GM12878 (cell line): Measurements from ENCODE around the gene AVEN. TPM values are rescaled to one million over a fixed set of nuclear protein-coding genes. Genes with fewer than 3 reads are reported as not detected.

Source experiments
- ATAC-seq: fragments of 200-7000 bp; cut with Tn5 transposase; 3 replicates; pipeline ENCODE4 v1.9.1; 2020; ENCODE audit warnings: mild to moderate bottlenecking, moderate library complexity
- BruUV-seq: library from RNA; stranded (reverse); fragments of 400-500 nt; replicated peaks from 2 replicates; lab custom pipeline; 2021; lab: Mats Ljungman, UMichigan
- CTCF ChIA-PET: fragments of 300-600 bp; sonication (Branson Sonifier 250); formaldehyde crosslinking; extraction: SDS; loops from one replicate; lab custom pipeline; 2021; ENCODE audit warnings: inconsistent platforms; lab: Yijun Ruan, JAX
- POLR2A ChIA-PET: fragments of 350-600 bp; formaldehyde crosslinking; extraction: SDS; loops from one replicate; lab custom pipeline; 2021; ENCODE audit warnings: inconsistent platforms; lab: Charles Lee
- RAD21 ChIA-PET: fragments of 300-600 bp; sonication (Branson Sonifier 250); formaldehyde crosslinking; loops from one replicate; lab custom pipeline; 2023; ENCODE audit warnings: antibody characterized with exemption; ENCODE audit not compliant: unreplicated experiment; lab: Charles Lee
- SMC1A ChIA-PET: fragments of 300-600 bp; sonication (Branson Sonifier 250); formaldehyde crosslinking; loops from one replicate; lab custom pipeline; 2023; ENCODE audit not compliant: unreplicated experiment, uncharacterized antibody; lab: Charles Lee
- DNase-seq: peaks from one replicate; pipeline ENCODE4 v3.0.0-alpha.2; 2011; ENCODE audit warnings: low read depth, low spot score
- FAIRE-seq: peaks from 3 replicates; lab custom pipeline; 2011; peaks lifted over from hg19 to GRCh38; lab: Jason Lieb, UNC
- H2AFZ ChIP-seq: 2 replicates; pipeline ENCODE4 v1.6.0; 2011; ENCODE audit warnings: low read depth, low read length, control low read depth; ENCODE audit not compliant: control insufficient read depth
- H3K27ac ChIP-seq: 2 replicates; pipeline ENCODE4 v1.5.1; 2011; ENCODE audit warnings: control low read depth; ENCODE audit not compliant: control insufficient read depth, insufficient read depth
- H3K27me3 ChIP-seq, 2 experiments: replicated peaks in 1 of 2; 2 replicates each; pipeline versions ENCODE4 v1.6.0 to v1.6.1; 2011; ENCODE audit warnings: low read length in 1 of 2; ENCODE audit not compliant: control insufficient read depth in 2 of 2, insufficient read depth in 2 of 2
- H3K36me3 ChIP-seq, 2 experiments: 2 replicates each; pipeline ENCODE4 v1.5.1; 2011; ENCODE audit warnings: low read length in 1 of 2; ENCODE audit not compliant: control insufficient read depth in 2 of 2, insufficient read depth in 2 of 2
- H3K4me1 ChIP-seq: 2 replicates; pipeline ENCODE4 v1.6.1; 2011; ENCODE audit warnings: mild to moderate bottlenecking, low read length, moderate library complexity, mixed read lengths; ENCODE audit not compliant: control insufficient read depth, insufficient read depth
- H3K4me2 ChIP-seq: 2 replicates; pipeline ENCODE4 v1.6.0; 2011; ENCODE audit warnings: control low read depth; ENCODE audit not compliant: control insufficient read depth, insufficient read depth
- H3K4me3 ChIP-seq: fragments of 200-600 bp; sonication (generic); 2 replicates; pipeline ENCODE4 v1.5.1; 2016
- H3K79me2 ChIP-seq: 2 replicates; pipeline ENCODE4 v1.6.0; 2011; ENCODE audit warnings: low read length; ENCODE audit not compliant: control insufficient read depth, insufficient read depth
- H3K9ac ChIP-seq: 2 replicates; pipeline ENCODE4 v1.8.0; 2011; ENCODE audit warnings: low read length, control low read depth, mixed read lengths; ENCODE audit not compliant: control insufficient read depth, insufficient read depth
- H3K9me3 ChIP-seq: replicated peaks from 3 replicates; pipeline ENCODE4 v1.5.1; 2011; ENCODE audit warnings: mild to moderate bottlenecking, low read length; ENCODE audit not compliant: control insufficient read depth, insufficient read depth
- H4K20me1 ChIP-seq: 2 replicates; pipeline ENCODE4 v1.6.0; 2011; ENCODE audit not compliant: control insufficient read depth, insufficient read depth
- LARP7 ChIP-seq: fragments of 450-650 bp; IDR thresholded peaks from 2 replicates; pipeline ENCODE4 v1.6.1; 2017; ENCODE audit warnings: mild to moderate bottlenecking
- PBX3 ChIP-seq: IDR thresholded peaks from 2 replicates; pipeline ENCODE4 v1.6.1; 2011; ENCODE audit warnings: mild to moderate bottlenecking, low read depth, low read length, moderate library complexity; ENCODE audit not compliant: insufficient replicate concordance
- PKNOX1 ChIP-seq: fragments of 450-650 bp; IDR thresholded peaks from 2 replicates; pipeline ENCODE4 v1.6.1; 2016; ENCODE audit warnings: mild to moderate bottlenecking
- WGBS: methylation state at CpG from one replicate; pipeline ENCODE4 v1.1.6; 2016; ENCODE audit warnings: low lambda C conversion rate; ENCODE audit not compliant: insufficient replicate concordance, insufficient coverage; ENCODE audit errors: missing lambda C conversion rate; 5-methylcytosine and 5-hydroxymethylcytosine counted together
- in situ Hi-C: fragments of 300-500 bp; cut with MboI; formaldehyde crosslinking; loops from 9 replicates; pipeline ENCODE4 v1.14.3; 2018; ENCODE audit warnings: mixed read lengths
- intact Hi-C: fragments of 100-400 bp; cut with micrococcal nuclease; formaldehyde crosslinking; loops from one replicate; pipeline ENCODE4 v1.14.2; 2022; ENCODE audit not compliant: unreplicated experiment
- polyA plus RNA-seq, 11 experiments: library from polyadenylated mRNA; depleted of rRNA in 4 of 11; unstranded in 6 of 11; stranded (reverse) in 5 of 11; fragments of >200 nt; fragmentation: Nextera tagmentation in 4 of 11; fragmentation: Illumina TruSeq in 1 of 11; extraction: Ambion mirVana in 4 of 11; extraction: Trizol in 1 of 11; gene quantifications; 1 replicate in 1 of 11; 2 replicates in 10 of 11; pipeline versions ENCODE4 v1.2.1 to v1.2.3, GENCODE V29; 2011 to 2016; ENCODE audit warnings: inconsistent platforms in 2 of 11, missing spikeins in 2 of 11, low read depth in 1 of 11
- total RNA-seq, 4 experiments: library from RNA; depleted of rRNA in 3 of 4; stranded (reverse); fragments of >200 nt in 3 of 4; fragmentation: Illumina TruSeq in 1 of 4; extraction: Trizol in 1 of 4; gene quantifications; 2 replicates each; pipeline versions ENCODE4 v1.2.1 to v1.2.3, GENCODE V29; 2013 to 2021

The AVEN gene
- total and polyA plus RNA-seq, 10 of the 15 experiments (the other 5 are each of a cell fraction or from before 2014, with no cell fraction given): 1.4 to 15.1 (median 10.5) TPM

GRCh38 chr15:33987444-33987843, 51.6 kb downstream of the AVEN start (continued):
- no peak for TF ChIP-seq PBX3
- no peak for TF ChIP-seq LARP7

- 0% methylated on average over 1 of the region's 3 CpGs for WGBS
- DNase-seq: no peak
- no peaks in the 10 kb centered on the region for H3K4me1 ChIP-seq
- no peak for TF ChIP-seq PKNOX1
- TF ChIP-seq, all 136 proteins: peak for 0
- POLR2A ChIA-PET: interaction anchor here (0.5 kb wide), 1 partner anchor 511 kb away, joined by 5 read pairs; no protein-coding TSS in a partner anchor
- FAIRE-seq (no peak), ATAC-seq (no peak)
- H4K20me1 ChIP-seq: no peaks in the 10 kb centered on the region
- in situ Hi-C loops: no loop called here
- no peaks in the 10 kb centered on the region for H3K27me3 ChIP-seq
- H3K27ac ChIP-seq: no peak overlapping the region
- SMC1A ChIA-PET: no interaction called here
- H2AFZ ChIP-seq: no peak overlapping the region
- no peak overlapping the region for H3K9ac ChIP-seq
- intact Hi-C loops: no loop called here
- H3K79me2 ChIP-seq: no peaks in the 10 kb centered on the region
- H3K4me2 ChIP-seq: no peak overlapping the region
- RAD21 ChIA-PET: no interaction called here
- no peaks in the 10 kb centered on the region for H3K9me3 ChIP-seq
- no peaks in the 10 kb centered on the region for H3K36me3 ChIP-seq
- CTCF ChIA-PET: interaction anchor here (0.9 kb wide), 1 partner anchor 13 kb away, joined by 3 read pairs; no protein-coding TSS in a partner anchor
- BruUV-seq: no TSS peak
- no peak overlapping the region for H3K4me3 ChIP-seq
These were observed 53.3 kb downstream of the AVEN start for GRCh38 chr15:33985751-33986150.
